Right renal pelvis (tissue), 4 donors: Measurements from ENCODE around the gene SDR42E1. TPM values are rescaled to one million over a fixed set of nuclear protein-coding genes. Genes with fewer than 3 reads are reported as not detected.
"Not testable (repeated sequence)": the region's sequence is repeated elsewhere in the genome, so short reads cannot be mapped to it uniquely, and the experiment has no call there.

Experiments
- DNase-seq, 4 donors: peaks; one replicate each; pipeline ENCODE4 v3.0.0-alpha.2; 2013; ENCODE audit warnings: low read depth in 4 of 4, low spot score in 3 of 4, missing footprints in 1 of 4
- polyA plus RNA-seq, 4 donors: library from polyadenylated mRNA; unstranded; fragments of 120-200 nt; gene quantifications; one replicate each; pipeline ENCODE4 v1.2.1, GENCODE V29; 2013; ENCODE audit not compliant: insufficient read length in 4 of 4

SDR42E1 gene
- polyA plus RNA-seq, 4 donors = 11.2 to 15.0 (median 12.7) TPM

GRCh38 chr16:82006036-82006435 lies 5.2 kb downstream of the SDR42E1 start:
- no peak for DNase-seq

GRCh38 chr16:82005027-82005830 lies 6.0 kb downstream of the SDR42E1 start:
- peak in 2 of 4 donors; percentile 33 to 46 for DNase-seq

- DNase-seq = no peak
Observed at GRCh38 chr16:82004601-82005000, 6.7 kb downstream of the SDR42E1 start.

GRCh38 chr16:82002831-82003230 lies 8.4 kb downstream of the SDR42E1 start:
- DNase-seq = no peak

- DNase-seq = no peak
Observed at GRCh38 chr16:81997738-81998137, 13.5 kb downstream of the SDR42E1 start.

GRCh38 chr16:81996664-81997509 lies 14.4 kb downstream of the SDR42E1 start:
- no peak for DNase-seq

GRCh38 chr16:81995651-81996050 lies 15.6 kb downstream of the SDR42E1 start:
- DNase-seq = no peak

- DNase-seq = no peak
Observed at GRCh38 chr16:81994485-81994884, 16.8 kb downstream of the SDR42E1 start.

- DNase-seq = no peak
Observed at GRCh38 chr16:81992859-81993258, 18.4 kb downstream of the SDR42E1 start.

GRCh38 chr16:81987706-81988105 lies 23.6 kb downstream of the SDR42E1 start:
- no peak for DNase-seq

GRCh38 chr16:81987121-81987520 lies 24.1 kb downstream of the SDR42E1 start:
- DNase-seq = no peak

- DNase-seq = not testable (repeated sequence)
Observed at GRCh38 chr16:81977335-81977942, 33.8 kb downstream of the SDR42E1 start.

GRCh38 chr16:81975637-81976036 lies 35.6 kb downstream of the SDR42E1 start:
- no peak for DNase-seq

- DNase-seq = no peak
Observed at GRCh38 chr16:81973737-81974136, 37.5 kb downstream of the SDR42E1 start.

GRCh38 chr16:81971853-81972252 lies 39.4 kb downstream of the SDR42E1 start:
- DNase-seq = no peak

GRCh38 chr16:81967358-81967757 lies 43.9 kb downstream of the SDR42E1 start:
- DNase-seq = no peak

- no peak for DNase-seq
Observed at GRCh38 chr16:81964808-81965207, 46.5 kb downstream of the SDR42E1 start.

- DNase-seq = no peak
Observed at GRCh38 chr16:81956213-81956948, 54.9 kb downstream of the SDR42E1 start.

GRCh38 chr16:81951564-81951963 lies 59.7 kb downstream of the SDR42E1 start:
- no peak for DNase-seq

- DNase-seq = no peak
Observed at GRCh38 chr16:81946206-81946605, 65.1 kb downstream of the SDR42E1 start.

- no peak for DNase-seq
Observed at GRCh38 chr16:81945665-81946064, 65.6 kb downstream of the SDR42E1 start.
